SK-N-DZ (cell line): ENCODE measurements around the gene CNTNAP2.
"Not testable (repeated sequence)": the region's sequence is repeated elsewhere in the genome, so short reads cannot be mapped to it uniquely, and the experiment has no call there.

ENCODE experiments used
- DNase-seq: peaks from one replicate; pipeline ENCODE4 v3.0.0-alpha.2; 2015; ENCODE audit warnings: low spot score

Gene CNTNAP2

GRCh38 chr7:148014541-148014940, 1897.9 kb downstream of the CNTNAP2 start:
- no peak for DNase-seq

GRCh38 chr7:148017126-148017525, 1900.5 kb downstream of the CNTNAP2 start:
- no peak for DNase-seq

- no peak for DNase-seq
Observed at GRCh38 chr7:148020679-148021078, 1904.1 kb downstream of the CNTNAP2 start.

GRCh38 chr7:148021507-148022045, 1905.0 kb downstream of the CNTNAP2 start:
- DNase-seq: no peak

- no peak for DNase-seq
Observed at GRCh38 chr7:148022832-148023231, 1906.2 kb downstream of the CNTNAP2 start.

- DNase-seq: no peak
Observed at GRCh38 chr7:148026713-148027112, 1910.1 kb downstream of the CNTNAP2 start.

GRCh38 chr7:148028165-148028564, 1911.6 kb downstream of the CNTNAP2 start:
- no peak for DNase-seq

GRCh38 chr7:148031019-148031418, 1914.4 kb downstream of the CNTNAP2 start:
- DNase-seq: no peak

GRCh38 chr7:148031811-148032210, 1915.2 kb downstream of the CNTNAP2 start:
- no peak for DNase-seq

GRCh38 chr7:148035950-148036349, 1919.3 kb downstream of the CNTNAP2 start:
- no peak for DNase-seq

- DNase-seq: no peak
Observed at GRCh38 chr7:148037044-148037443, 1920.4 kb downstream of the CNTNAP2 start.

- no peak for DNase-seq
Observed at GRCh38 chr7:148041156-148041555, 1924.6 kb downstream of the CNTNAP2 start.

GRCh38 chr7:148042935-148043631, 1926.5 kb downstream of the CNTNAP2 start:
- no peak for DNase-seq

GRCh38 chr7:148044173-148044572, 1927.6 kb downstream of the CNTNAP2 start:
- no peak for DNase-seq

GRCh38 chr7:148045521-148045920, 1928.9 kb downstream of the CNTNAP2 start:
- no peak for DNase-seq

- no peak for DNase-seq
Observed at GRCh38 chr7:148049068-148049467, 1932.5 kb downstream of the CNTNAP2 start.

GRCh38 chr7:148050492-148051158, 1934.0 kb downstream of the CNTNAP2 start:
- no peak for DNase-seq

- DNase-seq: no peak
Observed at GRCh38 chr7:148056406-148056805, 1939.8 kb downstream of the CNTNAP2 start.

GRCh38 chr7:148058092-148058491, 1941.5 kb downstream of the CNTNAP2 start:
- DNase-seq: no peak

- DNase-seq: no peak
Observed at GRCh38 chr7:148058753-148059152, 1942.2 kb downstream of the CNTNAP2 start.

- no peak for DNase-seq
Observed at GRCh38 chr7:148060724-148061123, 1944.1 kb downstream of the CNTNAP2 start.

- DNase-seq: not testable (repeated sequence)
Observed at GRCh38 chr7:148078111-148078510, 1961.5 kb downstream of the CNTNAP2 start.
